H1 (cell line): ENCODE measurements around the gene NAP1L3. TPM values are rescaled to one million over a fixed set of nuclear protein-coding genes. Genes with fewer than 3 reads are reported as not detected.
A peak's percentile ranks its signal among the peaks of the same experiment; 100 is the strongest.

Experiments
- CTCF ChIA-PET: fragments of 300-600 bp; sonication (Branson Sonifier 250); formaldehyde crosslinking; loops from one replicate; lab custom pipeline; 2021; ENCODE audit not compliant: partially characterized antibody; lab: Charles Lee
- POLR2A ChIA-PET: fragments of 300-600 bp; sonication (Branson Sonifier 250); formaldehyde crosslinking; loops from one replicate; lab custom pipeline; 2021; ENCODE audit warnings: inconsistent platforms; ENCODE audit not compliant: partially characterized antibody; lab: Charles Lee
- DNase-seq, 2 experiments: peaks; one replicate each; pipeline versions ENCODE4 v3.0.0 to v3.0.0-alpha.2; 2010 to 2022; ENCODE audit warnings: low spot score in 2 of 2, low read depth in 1 of 2, mixed read lengths in 1 of 2
- FAIRE-seq: peaks from 2 replicates; lab custom pipeline; 2011; peaks lifted over from hg19 to GRCh38; lab: Jason Lieb, UNC
- H2AFZ ChIP-seq: 2 replicates; pipeline ENCODE4 v1.8.1; 2012; ENCODE audit warnings: low read length, inconsistent platforms
- H2AK5ac ChIP-seq: 2 replicates; pipeline ENCODE4 v1.6.1; 2013; ENCODE audit warnings: low read depth, low read length
- H2BK120ac ChIP-seq: replicated peaks from 2 replicates; pipeline ENCODE3; 2013; ENCODE audit warnings: low read depth, low read length, inconsistent platforms
- H2BK12ac ChIP-seq: 2 replicates; pipeline ENCODE4 v1.6.1; 2013; ENCODE audit warnings: low read depth, low read length
- H2BK15ac ChIP-seq: 2 replicates; pipeline ENCODE4 v1.6.1; 2013; ENCODE audit warnings: low read length
- H2BK20ac ChIP-seq: 2 replicates; pipeline ENCODE4 v1.6.1; 2013; ENCODE audit warnings: low read length
- H2BK5ac ChIP-seq: 2 replicates; pipeline ENCODE4 v1.6.1; 2013; ENCODE audit warnings: low read depth, low read length
- H3K14ac ChIP-seq: 2 replicates; pipeline ENCODE4 v1.6.1; 2013; ENCODE audit warnings: inconsistent platforms; ENCODE audit not compliant: insufficient read length
- H3K18ac ChIP-seq: 2 replicates; pipeline ENCODE4 v1.6.1; 2013; ENCODE audit warnings: low read length; ENCODE audit errors: extremely low read depth
- H3K23ac ChIP-seq: 2 replicates; pipeline ENCODE4 v1.6.1; 2013; ENCODE audit warnings: inconsistent platforms; ENCODE audit not compliant: insufficient read length
- H3K23me2 ChIP-seq: 2 replicates; pipeline ENCODE4 v1.6.1; 2013; ENCODE audit warnings: low read depth, low read length
- H3K27ac ChIP-seq: 2 replicates; pipeline ENCODE4 v1.6.1; 2011; ENCODE audit warnings: low read depth, low read length, inconsistent platforms
- H3K27me3 ChIP-seq, 4 experiments: replicated peaks in 1 of 4; 1 replicate in 1 of 4; 2 replicates in 3 of 4; pipeline versions ENCODE4 v1.6.1 to v1.8.1; 2011 to 2013; ENCODE audit warnings: low read length in 3 of 4, mild to moderate bottlenecking in 3 of 4, inconsistent platforms in 2 of 4, mixed read lengths in 2 of 4, moderate library complexity in 1 of 4; ENCODE audit not compliant: control insufficient read depth in 3 of 4, insufficient read depth in 3 of 4; ENCODE audit errors: extremely low read depth in 1 of 4
- H3K36me3 ChIP-seq, 4 experiments: 2 replicates each; pipeline versions ENCODE4 v1.6.1 to v1.8.1; 2011 to 2013; ENCODE audit warnings: mild to moderate bottlenecking in 4 of 4, low read length in 3 of 4, moderate library complexity in 2 of 4, control low read depth in 1 of 4, inconsistent platforms in 1 of 4; ENCODE audit not compliant: insufficient read depth in 4 of 4, control insufficient read depth in 2 of 4
- H3K4ac ChIP-seq: replicated peaks from 2 replicates; pipeline ENCODE3; 2013; ENCODE audit warnings: low read length, low read depth, mixed read lengths, inconsistent platforms; ENCODE audit not compliant: insufficient read length
- H3K4me1 ChIP-seq, 4 experiments: replicated peaks in 1 of 4; 1 replicate in 1 of 4; 2 replicates in 3 of 4; pipeline versions ENCODE4 v1.6.1 to v1.8.1; 2011 to 2013; ENCODE audit warnings: low read length in 3 of 4, inconsistent platforms in 2 of 4, mixed read lengths in 1 of 4; ENCODE audit not compliant: insufficient read depth in 4 of 4, control insufficient read depth in 3 of 4
- H3K4me2 ChIP-seq, 2 experiments: 2 replicates each; pipeline versions ENCODE4 v1.6.1 to v1.8.1; 2011 to 2013; ENCODE audit warnings: low read depth in 2 of 2, low read length in 2 of 2, control low read depth in 1 of 2, inconsistent platforms in 1 of 2, mild to moderate bottlenecking in 1 of 2; ENCODE audit not compliant: insufficient read depth in 1 of 2
- H3K4me3 ChIP-seq, 4 experiments: fragments of 200-600, 300-600 bp in 1 of 4; sonication (generic), shearing (Covaris generic), sonication (Bioruptor Twin) in 1 of 4; 2 replicates each; pipeline versions ENCODE4 v1.5.1 to v1.8.1; 2011 to 2016; ENCODE audit warnings: low read length in 4 of 4, low read depth in 3 of 4, control low read depth in 2 of 4, inconsistent platforms in 2 of 4, mild to moderate bottlenecking in 2 of 4, mixed read lengths in 1 of 4, moderate library complexity in 1 of 4; ENCODE audit not compliant: insufficient read depth in 2 of 4; ENCODE audit errors: extremely low read depth in 1 of 4
- H3K56ac ChIP-seq: replicated peaks from 2 replicates; pipeline ENCODE3; 2013; ENCODE audit warnings: low read depth, mild to moderate bottlenecking, mixed read lengths, low read length, inconsistent platforms; ENCODE audit not compliant: insufficient read length
- H3K79me1 ChIP-seq: 2 replicates; pipeline ENCODE4 v1.6.1; 2013; ENCODE audit warnings: low read depth, low read length, control low read depth
- H3K79me2 ChIP-seq, 2 experiments: 2 replicates each; pipeline versions ENCODE4 v1.6.1 to v1.8.1; 2012 to 2013; ENCODE audit warnings: low read length in 2 of 2, mild to moderate bottlenecking in 2 of 2, inconsistent platforms in 1 of 2; ENCODE audit not compliant: insufficient read depth in 2 of 2, control insufficient read depth in 1 of 2
- H3K9ac ChIP-seq, 4 experiments: replicated peaks in 1 of 4; 1 replicate in 1 of 4; 2 replicates in 3 of 4; pipeline versions ENCODE4 v1.6.1 to v1.8.1; 2011 to 2013; ENCODE audit warnings: low read depth in 3 of 4, low read length in 3 of 4, control low read depth in 2 of 4, mild to moderate bottlenecking in 2 of 4, moderate library complexity in 2 of 4, inconsistent platforms in 1 of 4; ENCODE audit errors: extremely low read depth in 1 of 4
- H3K9me3 ChIP-seq, 2 experiments: 2 replicates each; pipeline versions ENCODE4 v1.6.1 to v1.8.1; 2012 to 2013; ENCODE audit warnings: mild to moderate bottlenecking in 2 of 2, moderate library complexity in 2 of 2, control low read depth in 1 of 2, inconsistent platforms in 1 of 2, low read depth in 1 of 2, low read length in 1 of 2, mixed read lengths in 1 of 2; ENCODE audit not compliant: insufficient read depth in 2 of 2
- H4K20me1 ChIP-seq, 2 experiments: replicated peaks in 1 of 2; 2 replicates each; pipeline versions ENCODE3 to v1.8.1; 2011 to 2013; ENCODE audit warnings: inconsistent platforms in 2 of 2, low read length in 2 of 2, mild to moderate bottlenecking in 1 of 2; ENCODE audit not compliant: insufficient read depth in 2 of 2, control insufficient read depth in 1 of 2
- H4K5ac ChIP-seq: 2 replicates; pipeline ENCODE4 v1.6.1; 2013; ENCODE audit warnings: low read length, low read depth, mixed read lengths, inconsistent platforms; ENCODE audit not compliant: insufficient read length
- H4K8ac ChIP-seq: 2 replicates; pipeline ENCODE4 v1.8.0; 2013; ENCODE audit warnings: mild to moderate bottlenecking, moderate library complexity, low read length, inconsistent platforms; ENCODE audit not compliant: insufficient read depth; ENCODE audit errors: extremely low read depth
- H4K91ac ChIP-seq: replicated peaks from 2 replicates; pipeline ENCODE3; 2013; ENCODE audit warnings: low read length, mixed read lengths, inconsistent platforms; ENCODE audit not compliant: insufficient read length
- BCL11A ChIP-seq, 2 experiments: IDR thresholded peaks; one replicate each; pipeline ENCODE4 v1.6.1; 2011; ENCODE audit warnings: low read depth in 2 of 2, low read length in 2 of 2, mild to moderate bottlenecking in 2 of 2
- EZH2 ChIP-seq: fragments of 200-600 bp; sonication (generic); IDR thresholded peaks from 2 replicates; pipeline ENCODE4 v1.7.1; 2012; ENCODE audit warnings: low read depth, mild to moderate bottlenecking, moderate library complexity, low read length, inconsistent platforms; ENCODE audit not compliant: severe bottlenecking
- FOSL1 ChIP-seq: IDR thresholded peaks from 2 replicates; pipeline ENCODE4 v1.6.1; 2011; ENCODE audit warnings: mild to moderate bottlenecking, low read depth, low read length, moderate library complexity; ENCODE audit not compliant: insufficient read depth
- HDAC6 ChIP-seq: IDR thresholded peaks from one replicate; pipeline ENCODE4 v1.7.1; 2012; ENCODE audit warnings: low read depth, mild to moderate bottlenecking, inconsistent platforms, low read length, moderate library complexity
- KDM4A ChIP-seq: IDR thresholded peaks from one replicate; pipeline ENCODE4 v1.7.1; 2012; ENCODE audit warnings: low read depth, mild to moderate bottlenecking, moderate library complexity, low read length, inconsistent platforms; ENCODE audit not compliant: severe bottlenecking
- POU5F1 ChIP-seq: IDR thresholded peaks from 2 replicates; pipeline ENCODE4 v1.6.1; 2011; ENCODE audit warnings: low read depth, mild to moderate bottlenecking, low read length, moderate library complexity
- SIN3A ChIP-seq, 2 experiments: IDR thresholded peaks in 1 of 2; conservative IDR thresholded peaks in 1 of 2; 2 replicates each; pipeline ENCODE4 v1.6.1; 2011 to 2012; ENCODE audit warnings: low read length in 2 of 2, improper control_type of control experiment in 1 of 2, low read depth in 1 of 2, mild to moderate bottlenecking in 1 of 2
- SIRT6 ChIP-seq: IDR thresholded peaks from one replicate; pipeline ENCODE4 v1.7.1; 2012; ENCODE audit warnings: low read length, inconsistent platforms
- SRF ChIP-seq: IDR thresholded peaks from 2 replicates; pipeline ENCODE4 v1.6.1; 2011; ENCODE audit warnings: mild to moderate bottlenecking, low read depth, low read length, moderate library complexity
- SUZ12 ChIP-seq: fragments of 200-600 bp; sonication (generic); IDR thresholded peaks from 2 replicates; pipeline ENCODE4 v1.6.1; 2012; ENCODE audit warnings: mild to moderate bottlenecking, inconsistent platforms, low read length, moderate library complexity, mixed read lengths
- ZNF274 ChIP-seq: IDR thresholded peaks from 2 replicates; pipeline ENCODE4 v1.7.0; 2012; ENCODE audit warnings: low read length, borderline replicate concordance; ENCODE audit errors: extremely low read depth
- WGBS, 2 experiments: shearing (Covaris generic) in 1 of 2; methylation state at CpG; one replicate each; pipeline versions ENCODE4 v1.1.6 to v1.1.7; 2013 to 2015; ENCODE audit warnings: low lambda C conversion rate in 2 of 2, mixed read lengths in 2 of 2, inconsistent platforms in 1 of 2, low coverage in 1 of 2, missing lambda C conversion rate in 1 of 2; ENCODE audit not compliant: insufficient replicate concordance in 2 of 2, insufficient coverage in 1 of 2, insufficient read length in 1 of 2; ENCODE audit errors: extremely low coverage in 1 of 2, missing lambda C conversion rate in 1 of 2; 5-methylcytosine and 5-hydroxymethylcytosine counted together
- polyA plus RNA-seq, 7 experiments: library from polyadenylated mRNA; depleted of rRNA in 3 of 7; stranded (reverse) in 5 of 7; unstranded in 2 of 7; fragments of >200 nt in 5 of 7; fragments of 200-250 nt in 2 of 7; gene quantifications; 1 replicate in 5 of 7; 2 replicates in 1 of 7; 4 replicates in 1 of 7; pipeline versions ENCODE4 v1.2.1 to v1.2.3, GENCODE V29; 2011 to 2013; ENCODE audit warnings: missing spikeins in 2 of 7, mixed read lengths in 2 of 7
- total RNA-seq: library from RNA; stranded (reverse); fragmentation: NEBNext Ultra II Directional; extraction: Animal tissue kit (Norgen Biotek cat#: 25700); gene quantifications from 2 replicates; pipeline ENCODE4 v1.2.1, GENCODE V29; 2021

Gene NAP1L3
- total and polyA plus RNA-seq, 2 of the 8 experiments (the other 6 are each of a cell fraction or from before 2014, with no cell fraction given) = 17.3 to 58.8 TPM

DNA sequence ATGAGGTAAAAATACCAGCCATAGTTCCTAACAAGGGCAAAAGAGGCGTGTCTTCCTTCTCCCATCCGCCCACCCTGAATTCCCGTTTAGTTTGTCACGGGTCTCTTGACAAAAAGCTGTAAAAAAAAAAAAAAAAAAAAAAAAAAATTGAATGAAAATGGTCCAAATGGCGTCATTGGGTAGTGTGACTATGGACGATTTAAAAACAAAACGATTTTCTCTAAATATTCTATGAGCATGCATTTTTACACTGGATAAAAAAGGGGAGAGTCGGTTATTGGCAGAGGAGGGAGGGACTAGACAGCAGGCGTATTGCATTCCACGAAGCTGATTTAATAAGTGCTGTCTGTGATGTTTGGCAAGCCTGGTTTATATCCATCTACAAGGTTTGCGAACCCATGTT lies 492 bp upstream of the NAP1L3 start, which contains the start of gene FAM133A:
TSS of gene FAM133A (plus strand) at position 338 of the 403 bp plus-strand sequence. CDS start 35,214 bp downstream, outside the sequence.
- Histone ChIP-seq H4K20me1 (no peaks in the 10 kb centered on the region), H2AK5ac (no peak within 1 kb of the TSS), H4K5ac (no peak within 1 kb of the TSS), H3K27me3 (no peaks in the 10 kb centered on the region), H3K4me2 (peak within 1 kb of the TSS; percentile 69 to 88), H2BK20ac (no peak within 1 kb of the TSS), H3K79me2 (peaks cover 0 to 18% of the 10 kb centered on the region in 2 experiments; a peak in 2 of 4 replicates), H2AFZ (peak within 1 kb of the TSS; percentile 90; the same call in 1 of the 2 replicates), H3K4me3 (peak within 1 kb of the TSS; percentile 72 to 95 (median 79)), H4K8ac (peak within 1 kb of the TSS; percentile 68; the same call in 1 of the 2 replicates), H3K4me1 (peaks cover 0 to 3% (median 0%) of the 10 kb centered on the region in 4 experiments; a peak in 3 of 7 replicates), H3K23me2 (no peaks in the 10 kb centered on the region), H3K14ac (no peak within 1 kb of the TSS), H3K36me3 (no peaks in the 10 kb centered on the region), H3K4ac (no peak within 1 kb of the TSS), H2BK15ac (no peak within 1 kb of the TSS), H2BK12ac (no peak within 1 kb of the TSS), H3K56ac (no peak within 1 kb of the TSS), H2BK120ac (no peak within 1 kb of the TSS), H2BK5ac (no peak within 1 kb of the TSS), H3K9me3 (no peaks in the 10 kb centered on the region), H3K18ac (no peak within 1 kb of the TSS), H3K23ac (no peak within 1 kb of the TSS), H3K79me1 (no peaks in the 10 kb centered on the region), H4K91ac (no peak within 1 kb of the TSS), H3K9ac (peak within 1 kb of the TSS; percentile 60 to 79 (median 72)), H3K27ac (no peak within 1 kb of the TSS)
- ChIA-PET CTCF (interaction anchor here (0.9 kb wide), 1 partner anchor 12 kb away, joined by 3 read pairs; no protein-coding TSS in a partner anchor), POLR2A (no interaction called here)
- DNase-seq (no peak), FAIRE-seq (peak; percentile 19)
- 18% methylated on average over 6 of the region's 11 CpGs; no CpG with 5 or more reads in 1 of the 2 experiments for WGBS, 2 experiments
- TF ChIP-seq ZNF274 = no peak
- TF ChIP-seq BCL11A (IDR thresholded peaks at IDR 0.05; ENCODE audit: low read depth in 2 of 2, low read length in 2 of 2) = no peak
- TF ChIP-seq SIN3A (conservative IDR thresholded peaks at IDR 0.05 in 1 of 2, IDR thresholded peaks at IDR 0.05 in 1 of 2; ENCODE audit: low read depth in 1 of 2, low read length in 2 of 2) = no peak
- no peak for TF ChIP-seq FOSL1
- TF ChIP-seq POU5F1 = no peak
- no peak for TF ChIP-seq SIRT6
- TF ChIP-seq SUZ12 = no peak
- TF ChIP-seq KDM4A = no peak
- TF ChIP-seq HDAC6 = no peak
- TF ChIP-seq EZH2 = no peak
- no peak for TF ChIP-seq SRF
